Measurements from ENCODE around the gene TRABD. TPM values are rescaled to one million over a fixed set of nuclear protein-coding genes. Genes with fewer than 3 reads are reported as not detected.

Gene TRABD
- polyA plus RNA-seq, 1 donor (not counting 4 experiments of a cell fraction or from before 2014, with no cell fraction given), result 22.7 TPM

- dilution Hi-C loops (cut with MboI; ENCODE audit: extremely low pct_ligation_motif_present, low sequenced_read_pairs), result no loop called here
- no peak overlapping the region for H3K4me3 ChIP-seq (ENCODE audit: control insufficient read depth in 2 of 3, extremely low read depth in 1 of 3, insufficient read depth in 2 of 3, low read depth in 1 of 3, low read length in 3 of 3)
- no peaks in the 10 kb centered on the region for H3K9me1 ChIP-seq (ENCODE audit: control insufficient read depth, extremely low read depth, insufficient read depth, low read length)
- H3K4me1 ChIP-seq (ENCODE audit: control insufficient read depth, extremely low read depth, insufficient read depth, low read length), result no peaks in the 10 kb centered on the region
- H2AFZ ChIP-seq (ENCODE audit: control insufficient read depth, low read length), result no peak overlapping the region
- no peak overlapping the region for H3K4me2 ChIP-seq (ENCODE audit: control insufficient read depth, extremely low read depth, insufficient read depth, low read depth, low read length)
- no peaks in the 10 kb centered on the region for H3K9me3 ChIP-seq (ENCODE audit: control insufficient read depth, low read depth, low read length)
- FAIRE-seq (no peak), DNase-seq (ENCODE audit: low read depth, low spot score) (no peak)
- H3K36me3 ChIP-seq (ENCODE audit: control insufficient read depth in 2 of 2, extremely low read depth in 1 of 2, insufficient read depth in 2 of 2, low read length in 2 of 2), result no peaks in the 10 kb centered on the region
- no peak for TF ChIP-seq EZH2 (IDR thresholded peaks at IDR 0.05; ENCODE audit: low read length)
- no peak for TF ChIP-seq CTCF (optimal IDR thresholded peaks at IDR 0.05 in 1 of 3, IDR thresholded peaks at IDR 0.05 in 1 of 3, conservative IDR thresholded peaks at IDR 0.05 in 1 of 3; ENCODE audit: extremely low read depth in 1 of 3, insufficient read depth in 2 of 3, low read length in 3 of 3)
- H3K9ac ChIP-seq (ENCODE audit: control insufficient read depth, extremely low read depth, insufficient read depth, low read length), result no peak overlapping the region
- H4K20me1 ChIP-seq (ENCODE audit: control insufficient read depth, extremely low read depth, insufficient read depth, low read length), result no peaks in the 10 kb centered on the region
- H3K27ac ChIP-seq (ENCODE audit: control insufficient read depth, insufficient read depth, low read length), result no peak overlapping the region
- H3K27me3 ChIP-seq (ENCODE audit: control insufficient read depth, extremely low read depth, insufficient read depth, low read length), result no peaks in the 10 kb centered on the region
- no peaks in the 10 kb centered on the region for H3K79me2 ChIP-seq (ENCODE audit: control insufficient read depth, insufficient read depth, low read length)
Measured at GRCh38 chr22:50178471-50178864, 7.2 kb upstream of the TRABD start.

- H3K27me3 ChIP-seq (ENCODE audit: control insufficient read depth, extremely low read depth, insufficient read depth, low read length), result no peaks in the 10 kb centered on the region
- no peaks in the 10 kb centered on the region for H3K79me2 ChIP-seq (ENCODE audit: control insufficient read depth, insufficient read depth, low read length)
- FAIRE-seq (no peak), DNase-seq (ENCODE audit: low read depth, low spot score) (no peak)
- no peaks in the 10 kb centered on the region for H3K36me3 ChIP-seq (ENCODE audit: control insufficient read depth in 2 of 2, extremely low read depth in 1 of 2, insufficient read depth in 2 of 2, low read length in 2 of 2)
- H3K9ac ChIP-seq (ENCODE audit: control insufficient read depth, extremely low read depth, insufficient read depth, low read length), result no peak overlapping the region
- H2AFZ ChIP-seq (ENCODE audit: control insufficient read depth, low read length), result no peak overlapping the region
- H3K27ac ChIP-seq (ENCODE audit: control insufficient read depth, insufficient read depth, low read length), result no peak overlapping the region
- H3K4me1 ChIP-seq (ENCODE audit: control insufficient read depth, extremely low read depth, insufficient read depth, low read length), result no peaks in the 10 kb centered on the region
- H3K9me3 ChIP-seq (ENCODE audit: control insufficient read depth, low read depth, low read length), result no peaks in the 10 kb centered on the region
- H3K4me2 ChIP-seq (ENCODE audit: control insufficient read depth, extremely low read depth, insufficient read depth, low read depth, low read length), result no peak overlapping the region
- H3K4me3 ChIP-seq (ENCODE audit: control insufficient read depth in 2 of 3, extremely low read depth in 1 of 3, insufficient read depth in 2 of 3, low read depth in 1 of 3, low read length in 3 of 3), result no peak overlapping the region
- no peak for TF ChIP-seq CTCF (optimal IDR thresholded peaks at IDR 0.05 in 1 of 3, IDR thresholded peaks at IDR 0.05 in 1 of 3, conservative IDR thresholded peaks at IDR 0.05 in 1 of 3; ENCODE audit: extremely low read depth in 1 of 3, insufficient read depth in 2 of 3, low read length in 3 of 3)
- TF ChIP-seq EZH2 (IDR thresholded peaks at IDR 0.05; ENCODE audit: low read length), result no peak
- dilution Hi-C loops (cut with MboI; ENCODE audit: extremely low pct_ligation_motif_present, low sequenced_read_pairs), result no loop called here
- no peaks in the 10 kb centered on the region for H3K9me1 ChIP-seq (ENCODE audit: control insufficient read depth, extremely low read depth, insufficient read depth, low read length)
- no peaks in the 10 kb centered on the region for H4K20me1 ChIP-seq (ENCODE audit: control insufficient read depth, extremely low read depth, insufficient read depth, low read length)
Measured at GRCh38 chr22:50178871-50179869, 6.5 kb upstream of the TRABD start.

All from keratinocyte (primary cell).